Stimulated activated CD8-positive, alpha-beta memory T cell treated with anti-CD3 and anti-CD28 coated beads, Interleukin-15, amount 100 ng/mL, for 24 hours (primary cell): ENCODE measurements around the gene RGS3.

ENCODE experiments used
- DNase-seq: peaks from one replicate; pipeline ENCODE4 v3.0.0-alpha.2; 2020; ENCODE audit warnings: low read depth

RGS3 gene

GRCh38 chr9:113465599-113466140, 2.1 kb downstream of the RGS3 start:
- DNase-seq: no peak

GRCh38 chr9:113467183-113467582, 3.7 kb downstream of the RGS3 start:
- no peak for DNase-seq

DNA sequence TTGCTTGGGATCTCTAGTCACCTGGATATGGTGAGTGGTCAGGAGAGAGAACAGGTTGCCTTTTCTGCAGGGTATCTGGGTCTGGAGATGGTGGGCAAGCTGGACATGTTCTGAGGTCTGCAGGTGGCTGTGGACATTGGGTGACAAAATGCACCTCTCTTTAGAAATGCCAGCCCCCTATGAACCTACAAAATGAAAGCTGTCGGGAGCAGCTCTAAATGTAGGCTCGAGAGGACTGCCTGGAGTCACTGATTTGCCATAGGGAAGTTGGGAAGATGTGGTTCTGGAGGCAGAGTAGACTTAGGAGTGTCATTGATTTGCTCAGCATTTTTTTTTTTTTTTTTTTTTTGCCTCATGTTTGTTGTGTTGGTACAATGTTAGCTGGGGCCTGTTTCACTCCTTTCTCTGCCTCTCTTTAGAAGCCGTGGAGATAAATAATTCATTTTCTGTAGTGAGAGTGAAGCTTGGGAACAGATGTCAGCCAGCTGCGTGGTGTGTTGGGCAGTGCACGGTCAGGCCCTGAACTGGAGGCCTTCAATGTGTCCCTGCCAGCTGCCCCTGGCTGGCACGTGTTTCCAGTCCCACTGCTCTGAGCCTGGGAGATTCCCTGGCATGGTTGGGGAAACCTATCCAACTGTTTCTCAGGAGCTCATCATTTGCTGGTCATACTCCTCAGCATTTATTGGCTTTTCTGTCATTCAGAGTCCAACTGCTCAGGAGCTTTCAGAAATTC, 5.4 kb downstream of the RGS3 start:
- DNase-seq: no peak

DNA sequence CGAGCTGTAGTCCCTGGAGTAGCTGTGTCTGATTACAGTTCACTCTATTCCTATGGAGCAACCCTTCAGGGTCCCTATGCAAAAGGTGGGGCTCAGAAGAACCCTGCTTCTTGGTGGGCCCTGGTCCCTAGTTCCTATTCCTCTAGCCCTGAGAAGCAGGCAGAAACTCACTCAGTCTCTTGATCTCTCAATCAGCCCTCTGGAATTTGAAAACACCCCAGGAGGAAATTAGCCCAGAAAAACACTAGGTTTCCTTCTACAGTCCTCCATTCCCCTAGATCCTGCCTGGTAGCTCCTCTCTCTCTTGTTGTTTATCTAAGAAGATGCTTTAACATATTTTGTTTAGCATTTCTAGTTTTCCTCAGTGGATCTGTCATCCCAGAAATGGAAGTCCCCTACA, 7.6 kb downstream of the RGS3 start:
- no peak for DNase-seq

- DNase-seq: no peak
Measured at GRCh38 chr9:113471566-113471965, 8.0 kb downstream of the RGS3 start.

DNA sequence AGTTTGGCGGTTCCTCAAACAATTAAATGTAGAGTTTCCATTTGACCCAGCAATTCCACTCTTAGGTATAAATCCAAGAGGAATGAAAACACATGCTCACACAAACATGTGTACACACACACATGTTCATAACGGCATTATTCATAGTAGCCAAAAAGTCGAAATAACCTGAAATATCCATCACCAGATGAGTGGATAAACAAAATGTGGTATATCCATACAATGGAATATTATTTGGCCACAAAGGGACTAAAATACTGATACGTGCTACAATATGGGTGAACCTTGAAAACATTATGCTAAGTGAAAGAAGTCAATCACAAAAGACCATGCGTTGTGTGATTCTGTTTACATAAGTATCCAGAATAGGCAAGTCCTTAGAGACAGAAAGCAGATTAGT, 8.7 kb downstream of the RGS3 start:
- DNase-seq: no peak

GRCh38 chr9:113474360-113475028, 11.0 kb downstream of the RGS3 start:
- DNase-seq: no peak

- no peak for DNase-seq
Measured at GRCh38 chr9:113475031-113475430, 11.5 kb downstream of the RGS3 start.

DNA sequence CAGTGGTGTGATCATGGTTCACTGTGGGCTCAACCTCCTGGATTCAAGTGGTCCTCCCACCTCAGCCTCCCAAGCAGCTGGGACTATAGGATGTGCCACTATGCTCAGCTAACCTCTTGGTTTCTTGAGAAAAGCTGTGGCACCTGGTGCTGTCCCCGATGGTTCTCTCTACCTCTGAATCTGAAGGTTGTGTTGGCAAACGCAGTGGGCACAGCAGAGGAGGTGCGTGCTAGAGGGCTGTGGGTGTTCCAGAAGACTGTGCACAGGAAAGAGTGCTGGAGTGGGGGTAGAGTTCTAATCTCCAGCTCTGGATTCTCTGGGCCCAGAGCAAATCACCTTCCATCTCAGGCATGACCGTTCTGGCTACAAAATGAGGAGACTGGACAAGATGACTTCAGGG, 12.5 kb downstream of the RGS3 start:
- no peak for DNase-seq

GRCh38 chr9:113476511-113476916, 13.0 kb downstream of the RGS3 start:
- no peak for DNase-seq

DNA sequence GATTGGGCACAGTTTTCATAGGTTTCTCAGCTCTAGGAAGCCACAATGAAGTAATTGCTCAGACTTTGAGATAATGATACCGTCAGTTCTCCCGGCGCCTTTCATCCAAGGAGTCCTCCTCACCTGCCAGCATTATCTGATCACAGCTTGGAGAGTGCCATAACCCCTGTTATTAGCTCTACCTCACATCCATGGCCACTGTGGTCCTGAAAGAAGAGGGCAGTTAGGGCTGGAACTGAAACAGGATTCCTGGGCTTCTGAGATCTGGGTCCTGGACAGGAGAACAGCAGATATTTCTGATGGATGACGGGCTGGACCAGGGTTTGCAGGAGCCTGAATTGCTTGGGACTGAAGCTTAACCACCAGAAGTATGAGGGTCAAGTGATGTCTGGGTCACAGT, 13.5 kb downstream of the RGS3 start:
- no peak for DNase-seq

DNA sequence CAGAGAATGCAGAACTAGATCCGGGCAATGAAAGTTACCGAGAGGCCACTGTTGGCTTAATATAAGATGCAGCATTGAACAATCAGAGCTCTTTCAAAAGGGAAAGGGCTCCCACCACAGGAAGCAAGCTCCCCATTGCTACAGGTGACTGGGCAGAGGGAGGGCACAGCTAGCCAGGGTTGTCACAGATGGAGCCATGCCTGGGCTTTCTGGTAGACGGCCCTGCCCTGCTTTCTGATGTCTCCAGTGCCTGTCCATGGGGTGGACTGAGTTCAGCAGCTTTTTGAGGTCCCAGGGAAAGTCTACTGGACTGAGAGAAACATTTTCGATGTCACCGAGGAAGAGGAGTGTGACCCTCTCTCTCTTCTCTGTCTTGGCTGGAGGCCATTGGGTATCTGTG, 14.1 kb downstream of the RGS3 start:
- no peak for DNase-seq

DNA sequence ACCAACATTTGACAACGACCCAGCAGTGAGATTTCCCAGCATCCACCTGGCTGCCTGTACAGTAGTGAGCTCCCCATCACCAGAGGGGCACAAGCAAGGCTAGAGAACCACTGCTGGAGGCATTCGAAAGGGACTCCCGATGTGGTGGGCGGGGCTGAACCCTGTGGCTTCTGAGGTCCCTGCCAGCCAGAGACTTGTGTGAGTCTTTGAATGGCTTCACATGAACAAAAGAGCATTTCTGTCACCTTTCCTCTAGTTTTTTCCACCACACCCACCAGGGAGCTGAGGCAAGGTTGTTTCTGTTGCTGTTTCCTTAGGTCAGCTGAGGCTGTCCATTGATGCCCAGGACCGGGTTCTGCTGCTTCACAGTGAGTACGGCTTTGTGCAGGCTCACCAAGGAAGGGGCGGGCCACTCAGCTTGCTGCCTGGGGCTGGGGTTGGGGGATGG, 15.7 kb downstream of the RGS3 start:
- DNase-seq: no peak

DNA sequence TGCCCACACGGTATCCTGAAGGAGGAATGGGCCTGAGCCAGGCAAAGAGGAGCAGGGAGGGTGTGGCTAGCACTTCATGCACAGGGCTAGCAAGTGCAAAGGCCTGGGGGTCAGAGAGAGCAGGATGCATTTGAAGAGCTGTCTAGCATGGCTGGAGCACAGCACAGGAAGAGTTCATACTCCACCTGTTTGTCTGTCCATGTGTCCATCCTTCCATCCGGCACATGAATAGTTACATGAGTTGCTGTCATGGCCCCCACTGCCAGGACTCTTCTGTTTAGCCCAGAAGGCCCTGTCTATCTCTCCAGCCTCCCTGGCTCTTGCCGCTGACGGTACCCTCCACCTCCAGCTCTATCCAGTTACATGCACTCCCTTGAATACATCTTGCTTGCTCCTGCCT, 17.1 kb downstream of the RGS3 start:
- DNase-seq: no peak

- no peak for DNase-seq
Measured at GRCh38 chr9:113481176-113481787, 17.8 kb downstream of the RGS3 start.

- no peak for DNase-seq
Measured at GRCh38 chr9:113482341-113482740, 18.8 kb downstream of the RGS3 start.

DNA sequence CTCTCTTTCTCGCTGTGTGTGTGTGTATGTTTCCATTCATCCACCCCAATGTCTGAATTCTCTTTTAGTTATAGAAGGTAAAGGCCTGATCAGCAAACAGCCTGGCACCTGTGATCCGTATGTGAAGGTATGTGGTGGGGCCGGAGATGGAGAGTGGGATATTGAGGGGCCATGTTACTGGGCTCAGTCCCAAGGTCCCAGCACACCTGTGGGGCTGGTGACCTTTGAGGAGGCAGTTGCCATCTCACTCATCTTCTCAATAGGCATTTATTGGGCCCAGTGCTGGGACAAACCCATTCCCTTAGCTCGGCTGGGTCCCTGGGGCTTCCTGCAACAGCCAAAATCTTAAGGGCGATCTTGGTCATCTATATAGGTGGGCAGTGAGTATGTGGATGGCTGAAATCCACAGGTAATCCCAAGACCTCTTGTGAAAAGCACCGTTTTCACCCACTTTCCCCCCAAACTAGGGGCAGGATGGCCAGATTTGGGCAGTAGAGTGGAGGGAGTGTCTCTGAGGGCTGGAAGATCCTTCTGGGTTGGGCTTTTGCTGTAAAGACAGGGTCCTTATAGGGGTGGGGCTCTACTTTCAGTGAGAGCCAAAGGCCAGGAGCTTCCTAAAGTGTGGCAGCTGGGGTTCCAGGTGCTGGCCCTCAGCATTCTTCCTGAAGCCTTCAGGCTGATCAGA, 19.6 kb downstream of the RGS3 start:
- DNase-seq: no peak

GRCh38 chr9:113483676-113484257, 20.2 kb downstream of the RGS3 start:
- no peak for DNase-seq

DNA sequence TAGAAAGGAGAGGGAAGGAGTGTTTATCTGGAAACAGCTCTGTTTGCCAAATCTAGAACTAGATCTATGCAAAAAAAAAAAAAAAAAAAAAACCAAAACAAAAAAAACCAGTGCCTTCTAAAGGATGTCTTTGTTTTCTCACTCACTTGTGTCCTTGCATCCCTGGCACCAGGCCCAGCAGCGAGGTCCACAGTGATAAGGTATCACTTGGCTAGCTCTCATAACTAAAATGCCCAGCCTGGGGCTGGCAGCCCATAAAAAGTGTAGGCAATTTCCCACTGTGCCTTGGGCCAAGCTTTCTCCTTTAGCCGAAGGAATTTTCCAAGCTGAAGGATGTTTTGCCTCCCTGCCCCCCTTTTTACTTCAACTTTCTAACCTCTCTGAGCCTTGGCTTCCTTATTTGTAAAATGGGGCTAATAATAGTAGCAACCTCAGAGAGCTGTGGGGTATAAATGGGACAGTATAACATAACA, 20.8 kb downstream of the RGS3 start:
- no peak for DNase-seq

DNA sequence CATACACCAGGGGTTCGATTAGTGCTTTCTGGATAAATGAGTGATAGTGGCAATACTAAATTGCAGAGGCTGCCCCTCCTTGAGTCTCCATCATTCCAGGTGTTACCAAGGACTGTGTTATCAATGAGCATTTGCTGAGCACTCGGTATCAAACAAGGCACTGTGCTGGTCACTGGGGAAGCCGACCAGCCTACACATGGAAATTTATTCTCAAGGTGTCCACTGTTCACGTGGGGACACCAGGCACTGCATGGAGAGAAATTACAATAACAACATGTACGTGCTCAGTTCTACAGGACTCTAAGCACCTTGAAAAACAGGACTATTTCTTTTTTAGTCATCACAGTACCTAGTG, 22.2 kb downstream of the RGS3 start:
- no peak for DNase-seq

GRCh38 chr9:113486327-113486726, 22.8 kb downstream of the RGS3 start:
- no peak for DNase-seq

- no peak for DNase-seq
Measured at GRCh38 chr9:113488071-113488470, 24.5 kb downstream of the RGS3 start.
